HEK293 (cell line): Measurements from ENCODE around the gene GALT.

Experiments used
- IKZF3 ChIP-seq: fragments of 450-650 bp; IDR thresholded peaks from 2 replicates; pipeline ENCODE4 v1.5.0; 2018; ENCODE audit warnings: missing biosample characterization, mild to moderate bottlenecking, missing genetic modification characterization, moderate library complexity
- REPIN1 ChIP-seq: fragments of 450-650 bp; formaldehyde crosslinking; IDR thresholded peaks from 2 replicates; pipeline ENCODE4 v1.5.1; 2017; ENCODE audit warnings: missing biosample characterization, missing genetic modification characterization, low read depth
- ZNF133 ChIP-seq: fragments of 450-650 bp; formaldehyde crosslinking; IDR thresholded peaks from 2 replicates; pipeline ENCODE4 v1.5.1; 2016; ENCODE audit warnings: missing biosample characterization, missing genetic modification characterization
- TF ChIP-seq, protein P1 (sequence below): fragments of 450-650 bp; formaldehyde crosslinking; IDR thresholded peaks from 2 replicates; pipeline ENCODE4 v1.5.1; 2016; ENCODE audit warnings: missing biosample characterization, missing genetic modification characterization
- TF ChIP-seq, protein P2 (sequence below): fragments of 450-650 bp; formaldehyde crosslinking; conservative IDR thresholded peaks from 2 replicates; pipeline ENCODE4 v1.5.1; 2016; ENCODE audit warnings: low read depth, missing biosample characterization, missing genetic modification characterization

DNA sequence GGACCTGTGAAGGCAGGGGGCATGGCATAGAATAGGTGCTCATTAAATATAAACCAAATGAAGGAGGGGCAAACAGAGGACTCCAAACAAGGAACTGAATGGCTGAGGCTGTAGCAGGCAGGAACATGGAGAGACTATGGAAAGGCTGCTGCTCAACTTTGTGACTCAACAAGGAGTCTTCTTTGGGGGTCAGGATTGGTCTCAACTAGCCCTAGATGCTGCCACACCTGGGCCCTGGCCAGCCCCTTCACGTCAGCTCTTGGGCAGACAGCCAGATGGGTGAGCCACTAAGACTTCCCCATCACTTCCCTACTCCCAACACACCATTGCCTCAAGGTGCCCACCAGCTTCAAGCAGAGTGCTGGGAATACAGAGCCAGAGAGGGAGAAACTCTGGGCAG lies 45.6 kb upstream of the GALT start:
- TF ChIP-seq IKZF3 (no peak), ZNF133 (tag by site-specific recombination) (no peak), REPIN1 (tag by site-specific recombination) (no peak)
- TF ChIP-seq, protein P1, sequence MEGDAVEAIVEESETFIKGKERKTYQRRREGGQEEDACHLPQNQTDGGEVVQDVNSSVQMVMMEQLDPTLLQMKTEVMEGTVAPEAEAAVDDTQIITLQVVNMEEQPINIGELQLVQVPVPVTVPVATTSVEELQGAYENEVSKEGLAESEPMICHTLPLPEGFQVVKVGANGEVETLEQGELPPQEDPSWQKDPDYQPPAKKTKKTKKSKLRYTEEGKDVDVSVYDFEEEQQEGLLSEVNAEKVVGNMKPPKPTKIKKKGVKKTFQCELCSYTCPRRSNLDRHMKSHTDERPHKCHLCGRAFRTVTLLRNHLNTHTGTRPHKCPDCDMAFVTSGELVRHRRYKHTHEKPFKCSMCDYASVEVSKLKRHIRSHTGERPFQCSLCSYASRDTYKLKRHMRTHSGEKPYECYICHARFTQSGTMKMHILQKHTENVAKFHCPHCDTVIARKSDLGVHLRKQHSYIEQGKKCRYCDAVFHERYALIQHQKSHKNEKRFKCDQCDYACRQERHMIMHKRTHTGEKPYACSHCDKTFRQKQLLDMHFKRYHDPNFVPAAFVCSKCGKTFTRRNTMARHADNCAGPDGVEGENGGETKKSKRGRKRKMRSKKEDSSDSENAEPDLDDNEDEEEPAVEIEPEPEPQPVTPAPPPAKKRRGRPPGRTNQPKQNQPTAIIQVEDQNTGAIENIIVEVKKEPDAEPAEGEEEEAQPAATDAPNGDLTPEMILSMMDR (tag by site-specific recombination) = no peak
- TF ChIP-seq, protein P2, sequence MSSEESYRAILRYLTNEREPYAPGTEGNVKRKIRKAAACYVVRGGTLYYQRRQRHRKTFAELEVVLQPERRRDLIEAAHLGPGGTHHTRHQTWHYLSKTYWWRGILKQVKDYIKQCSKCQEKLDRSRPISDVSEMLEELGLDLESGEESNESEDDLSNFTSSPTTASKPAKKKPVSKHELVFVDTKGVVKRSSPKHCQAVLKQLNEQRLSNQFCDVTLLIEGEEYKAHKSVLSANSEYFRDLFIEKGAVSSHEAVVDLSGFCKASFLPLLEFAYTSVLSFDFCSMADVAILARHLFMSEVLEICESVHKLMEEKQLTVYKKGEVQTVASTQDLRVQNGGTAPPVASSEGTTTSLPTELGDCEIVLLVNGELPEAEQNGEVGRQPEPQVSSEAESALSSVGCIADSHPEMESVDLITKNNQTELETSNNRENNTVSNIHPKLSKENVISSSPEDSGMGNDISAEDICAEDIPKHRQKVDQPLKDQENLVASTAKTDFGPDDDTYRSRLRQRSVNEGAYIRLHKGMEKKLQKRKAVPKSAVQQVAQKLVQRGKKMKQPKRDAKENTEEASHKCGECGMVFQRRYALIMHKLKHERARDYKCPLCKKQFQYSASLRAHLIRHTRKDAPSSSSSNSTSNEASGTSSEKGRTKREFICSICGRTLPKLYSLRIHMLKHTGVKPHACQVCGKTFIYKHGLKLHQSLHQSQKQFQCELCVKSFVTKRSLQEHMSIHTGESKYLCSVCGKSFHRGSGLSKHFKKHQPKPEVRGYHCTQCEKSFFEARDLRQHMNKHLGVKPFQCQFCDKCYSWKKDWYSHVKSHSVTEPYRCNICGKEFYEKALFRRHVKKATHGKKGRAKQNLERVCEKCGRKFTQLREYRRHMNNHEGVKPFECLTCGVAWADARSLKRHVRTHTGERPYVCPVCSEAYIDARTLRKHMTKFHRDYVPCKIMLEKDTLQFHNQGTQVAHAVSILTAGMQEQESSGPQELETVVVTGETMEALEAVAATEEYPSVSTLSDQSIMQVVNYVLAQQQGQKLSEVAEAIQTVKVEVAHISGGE (tag by site-specific recombination) = no peak
